Neuronal stem cell (in vitro differentiated cells): Measurements from ENCODE around the gene NAP1L1.

Experiments
- DNase-seq: peaks from one replicate; pipeline ENCODE4 v3.0.0-alpha.2; 2013; ENCODE audit warnings: low spot score
- H2AFZ ChIP-seq: one replicate; pipeline ENCODE4 v1.6.1; 2013; ENCODE audit warnings: mild to moderate bottlenecking, low read length, inconsistent platforms
- H2AK5ac ChIP-seq: 2 replicates; pipeline ENCODE4 v1.6.1; 2013; ENCODE audit warnings: low read depth, mild to moderate bottlenecking, inconsistent platforms, low read length, moderate library complexity, mixed read lengths
- H2BK120ac ChIP-seq: 2 replicates; pipeline ENCODE4 v1.6.1; 2013; ENCODE audit warnings: low read depth, mild to moderate bottlenecking, inconsistent platforms, low read length, moderate library complexity, mixed read lengths
- H2BK12ac ChIP-seq: one replicate; pipeline ENCODE4 v1.6.1; 2013; ENCODE audit warnings: low read length, inconsistent platforms
- H2BK15ac ChIP-seq: 2 replicates; pipeline ENCODE4 v1.6.1; 2013; ENCODE audit warnings: mild to moderate bottlenecking, low read length, inconsistent platforms, mixed read lengths
- H2BK5ac ChIP-seq: one replicate; pipeline ENCODE4 v1.6.1; 2013; ENCODE audit warnings: inconsistent platforms, mild to moderate bottlenecking, low read length, moderate library complexity
- H3K14ac ChIP-seq: one replicate; pipeline ENCODE4 v1.6.1; 2013; ENCODE audit warnings: low read length, inconsistent platforms
- H3K18ac ChIP-seq: 2 replicates; pipeline ENCODE4 v1.6.1; 2013; ENCODE audit warnings: low read length, inconsistent platforms
- H3K23ac ChIP-seq: 2 replicates; pipeline ENCODE4 v1.6.1; 2013; ENCODE audit warnings: low read depth, mild to moderate bottlenecking, mixed read lengths, low read length, inconsistent platforms; ENCODE audit not compliant: poor library complexity
- H3K27ac ChIP-seq: replicated peaks from 3 replicates; pipeline ENCODE4 v1.5.1; 2013; ENCODE audit warnings: low read length, inconsistent platforms
- H3K27me3 ChIP-seq, 3 experiments: 2 replicates each; pipeline ENCODE4 v1.6.1; 2013; ENCODE audit warnings: low read length in 3 of 3, mild to moderate bottlenecking in 2 of 3, inconsistent platforms in 1 of 3, low read depth in 1 of 3, mixed read lengths in 1 of 3, moderate library complexity in 1 of 3; ENCODE audit not compliant: control insufficient read depth in 3 of 3, insufficient read depth in 3 of 3
- H3K36me3 ChIP-seq, 2 donors: replicated peaks in 1 of 2; 2 replicates each; pipeline ENCODE4 v1.6.1; 2013; ENCODE audit warnings: low read length in 2 of 2; ENCODE audit not compliant: control insufficient read depth in 2 of 2, insufficient read depth in 2 of 2
- H3K4ac ChIP-seq: 2 replicates; pipeline ENCODE4 v1.6.1; 2013; ENCODE audit warnings: inconsistent platforms, mild to moderate bottlenecking, low read length, moderate library complexity
- H3K4me1 ChIP-seq, 2 donors: 1 replicate in 1 of 2; 2 replicates in 1 of 2; pipeline ENCODE4 v1.6.1; 2013; ENCODE audit warnings: low read length in 2 of 2, low read depth in 1 of 2; ENCODE audit not compliant: control insufficient read depth in 2 of 2, insufficient read depth in 1 of 2
- H3K4me2 ChIP-seq: one replicate; pipeline ENCODE4 v1.6.1; 2013; ENCODE audit warnings: mild to moderate bottlenecking, low read length, inconsistent platforms; ENCODE audit not compliant: insufficient read depth, poor library complexity, severe bottlenecking
- H3K4me3 ChIP-seq, 2 donors: 2 replicates each; pipeline ENCODE4 v1.5.1; 2013; ENCODE audit warnings: low read length in 2 of 2, mild to moderate bottlenecking in 2 of 2, inconsistent platforms in 1 of 2, moderate library complexity in 1 of 2
- H3K79me1 ChIP-seq: one replicate; pipeline ENCODE4 v1.6.1; 2013; ENCODE audit warnings: low read depth, mild to moderate bottlenecking, inconsistent platforms, low read length, moderate library complexity
- H3K9ac ChIP-seq: one replicate; pipeline ENCODE4 v1.6.1; 2013; ENCODE audit warnings: mild to moderate bottlenecking, low read depth, low read length, inconsistent platforms; ENCODE audit not compliant: poor library complexity
- H3K9me3 ChIP-seq, 2 donors: replicated peaks in 1 of 2; 2 replicates each; pipeline versions ENCODE3 to v1.6.1; 2013; ENCODE audit warnings: low read length in 2 of 2, mild to moderate bottlenecking in 2 of 2, inconsistent platforms in 1 of 2, low read depth in 1 of 2, mixed read lengths in 1 of 2, moderate library complexity in 1 of 2; ENCODE audit not compliant: control insufficient read depth in 2 of 2, insufficient read depth in 1 of 2
- H4K8ac ChIP-seq: one replicate; pipeline ENCODE4 v1.6.1; 2013; ENCODE audit warnings: low read depth, mild to moderate bottlenecking, inconsistent platforms, low read length, moderate library complexity
- H4K91ac ChIP-seq: one replicate; pipeline ENCODE4 v1.6.1; 2013; ENCODE audit warnings: low read length, low read depth, mild to moderate bottlenecking, inconsistent platforms; ENCODE audit not compliant: poor library complexity
- WGBS, 2 donors: extraction: QIAGEN DNeasy Blood & Tissue Kit; methylation state at CpG; one replicate each; pipeline ENCODE4 v1.1.7; 2013; ENCODE audit warnings: missing lambda C conversion rate in 2 of 2, mixed read lengths in 1 of 2; ENCODE audit not compliant: insufficient read length in 2 of 2, insufficient replicate concordance in 1 of 2; ENCODE audit errors: extremely low coverage in 2 of 2; 5-methylcytosine and 5-hydroxymethylcytosine counted together

Gene NAP1L1

DNA sequence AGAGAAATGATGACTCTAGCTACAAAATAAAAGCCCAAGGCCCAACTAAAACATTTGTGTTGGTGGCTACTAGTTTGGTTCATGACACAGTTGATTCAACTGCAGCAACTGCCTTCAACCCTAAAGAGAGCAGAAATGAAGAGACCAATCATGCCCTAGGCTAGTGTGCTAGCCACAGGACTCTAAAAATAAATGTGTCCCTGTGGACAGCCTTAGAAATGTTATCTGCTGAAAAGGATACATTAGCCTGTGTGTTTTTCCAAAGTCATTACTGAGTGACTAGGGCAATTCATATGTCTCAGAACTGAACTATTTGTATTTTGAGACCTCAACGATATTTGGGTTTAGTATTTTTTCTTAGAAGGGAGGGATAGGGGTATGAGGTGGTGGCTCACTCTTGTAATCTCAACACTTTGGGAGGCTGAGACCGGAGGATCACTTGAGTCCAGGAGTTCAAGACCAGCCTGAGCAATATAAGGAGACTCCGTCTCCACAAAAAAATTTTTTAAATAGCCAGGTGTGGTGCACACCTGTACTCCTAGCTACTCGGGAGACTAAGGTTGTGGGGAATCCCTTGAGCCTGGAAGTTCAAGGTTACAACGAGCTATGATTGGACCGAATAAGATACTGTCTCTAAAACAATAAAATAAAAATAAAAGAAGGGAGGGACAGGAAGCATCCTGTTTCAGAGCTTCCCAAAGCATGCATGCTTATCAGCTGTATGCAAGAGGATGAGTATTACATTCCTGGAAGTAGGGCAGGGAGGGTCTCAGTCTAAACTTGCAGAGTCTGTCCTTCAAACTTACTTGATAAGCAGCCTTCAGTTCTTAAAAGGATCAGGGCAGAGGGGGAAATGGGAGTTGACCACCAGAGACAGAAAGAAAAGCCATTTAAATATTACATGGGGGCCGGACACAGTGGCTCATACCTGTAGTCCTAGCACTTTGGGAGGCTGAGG, 29.6 kb upstream of the NAP1L1 start:
- no peak overlapping the region for H3K27ac ChIP-seq
- no peak for DNase-seq
- no CpG with 5 or more reads among the region's 7 CpGs for WGBS, 2 donors

DNA sequence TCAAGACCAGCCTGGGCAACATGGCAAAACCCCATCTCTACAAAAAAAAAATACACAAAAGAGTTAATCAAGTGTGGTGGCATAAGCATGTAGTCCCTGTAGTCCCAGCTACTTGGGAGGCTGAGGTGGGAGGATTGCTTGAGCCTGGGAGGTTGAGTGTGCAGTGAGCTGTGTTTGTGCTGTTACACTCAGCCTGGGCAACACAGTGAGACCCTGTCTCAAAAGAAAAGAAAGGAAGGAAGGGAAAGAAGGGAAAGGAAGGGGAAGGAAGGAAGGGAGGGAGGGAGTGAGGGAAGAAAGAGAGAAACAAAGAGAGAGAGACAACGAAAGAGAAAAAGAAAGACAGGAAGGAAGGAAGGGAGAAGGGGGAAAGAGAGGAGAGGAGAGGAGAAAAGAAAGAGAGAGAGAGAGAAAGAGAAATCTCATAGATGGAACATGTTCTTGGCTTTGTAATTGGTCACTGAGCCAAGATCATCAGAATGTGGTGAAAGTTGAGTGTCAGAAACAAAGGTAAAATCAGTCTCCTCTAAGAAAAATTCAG, 26.8 kb upstream of the NAP1L1 start:
- H3K23ac ChIP-seq: no peak overlapping the region
- H2AFZ ChIP-seq: no peak overlapping the region
- no peak overlapping the region for H2BK5ac ChIP-seq
- H4K8ac ChIP-seq: no peak overlapping the region
- no peak overlapping the region for H2BK12ac ChIP-seq
- H4K91ac ChIP-seq: no peak overlapping the region
- no peaks in the 10 kb centered on the region for H3K79me1 ChIP-seq
- no peaks in the 10 kb centered on the region for H3K36me3 ChIP-seq
- H3K18ac ChIP-seq: no peak overlapping the region
- no peak overlapping the region for H3K14ac ChIP-seq
- H3K4ac ChIP-seq: no peak overlapping the region
- H3K27ac ChIP-seq: no peak overlapping the region
- H2BK120ac ChIP-seq: no peak overlapping the region
- H3K27me3 ChIP-seq: no peaks in the 10 kb centered on the region
- no peaks in the 10 kb centered on the region for H3K4me1 ChIP-seq
- H3K4me3 ChIP-seq: no peak overlapping the region
- H3K4me2 ChIP-seq: no peak overlapping the region
- DNase-seq: no peak
- H2AK5ac ChIP-seq: no peak overlapping the region
- no peaks in the 10 kb centered on the region for H3K9me3 ChIP-seq
- no CpG with 5 or more reads among the region's 1 CpG for WGBS, 2 donors
- H2BK15ac ChIP-seq: no peak overlapping the region
- no peak overlapping the region for H3K9ac ChIP-seq

More for the DNA sequence above, 29.6 kb upstream of the NAP1L1 start:
- H3K79me1 ChIP-seq: no peaks in the 10 kb centered on the region
- no peaks in the 10 kb centered on the region for H3K27me3 ChIP-seq
- H2BK15ac ChIP-seq: no peak overlapping the region
- H3K4me1 ChIP-seq: no peaks in the 10 kb centered on the region
- no peak overlapping the region for H3K4me2 ChIP-seq
- no peak overlapping the region for H4K91ac ChIP-seq
- H3K23ac ChIP-seq: no peak overlapping the region
- no peak overlapping the region for H2AFZ ChIP-seq
- H3K14ac ChIP-seq: no peak overlapping the region
- no peak overlapping the region for H4K8ac ChIP-seq
- H3K4me3 ChIP-seq: no peak overlapping the region
- H3K9me3 ChIP-seq: no peaks in the 10 kb centered on the region
- H3K4ac ChIP-seq: no peak overlapping the region
- H3K9ac ChIP-seq: no peak overlapping the region
- H2BK5ac ChIP-seq: no peak overlapping the region
- no peak overlapping the region for H3K18ac ChIP-seq
- H2BK12ac ChIP-seq: no peak overlapping the region
- H2BK120ac ChIP-seq: no peak overlapping the region
- H3K36me3 ChIP-seq: no peaks in the 10 kb centered on the region
- H2AK5ac ChIP-seq: no peak overlapping the region

GRCh38 chr12:76109879-76110278, 25.4 kb upstream of the NAP1L1 start:
- Histone ChIP-seq H3K36me3 (no peaks in the 10 kb centered on the region), H3K23ac (no peak overlapping the region), H3K14ac (no peak overlapping the region), H3K9ac (no peak overlapping the region), H3K4me2 (no peak overlapping the region), H4K8ac (no peak overlapping the region), H3K27me3 (no peaks in the 10 kb centered on the region), H2AK5ac (no peak overlapping the region), H4K91ac (no peak overlapping the region), H2BK120ac (no peak overlapping the region), H2BK15ac (no peak overlapping the region), H3K79me1 (no peaks in the 10 kb centered on the region), H3K27ac (no peak overlapping the region), H3K4me1 (no peaks in the 10 kb centered on the region), H3K4ac (no peak overlapping the region), H2AFZ (no peak overlapping the region), H3K18ac (no peak overlapping the region), H3K4me3 (no peak overlapping the region), H2BK5ac (no peak overlapping the region), H2BK12ac (no peak overlapping the region), H3K9me3 (no peaks in the 10 kb centered on the region)
- no CpG with 5 or more reads among the region's 4 CpGs for WGBS, 2 donors
- no peak for DNase-seq

DNA sequence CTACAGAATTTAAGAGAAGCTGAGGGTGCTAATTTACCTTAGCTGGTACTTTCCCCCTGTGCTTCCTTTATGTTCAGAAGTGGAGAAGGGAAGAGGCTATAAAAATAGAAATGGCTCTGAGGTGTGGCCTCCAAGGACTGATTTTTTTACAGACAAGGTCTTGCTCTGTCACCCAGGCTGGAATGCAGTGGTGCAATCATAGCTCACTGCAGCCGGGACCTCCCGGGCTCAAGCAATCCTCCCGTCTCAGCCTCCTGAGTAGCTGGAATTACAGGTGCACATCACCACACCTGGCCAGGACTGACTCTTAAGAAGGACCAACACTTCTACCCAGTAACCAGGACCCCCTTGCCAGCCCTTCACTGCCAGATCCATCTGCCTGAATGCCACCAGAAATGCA, 23.9 kb upstream of the NAP1L1 start:
- no peak overlapping the region for H3K4me3 ChIP-seq
- no peak overlapping the region for H3K4me2 ChIP-seq
- H2BK15ac ChIP-seq: no peak overlapping the region
- H2AFZ ChIP-seq: no peak overlapping the region
- H3K23ac ChIP-seq: no peak overlapping the region
- H2BK5ac ChIP-seq: no peak overlapping the region
- no peak overlapping the region for H3K18ac ChIP-seq
- no peak overlapping the region for H4K91ac ChIP-seq
- DNase-seq: no peak
- no peak overlapping the region for H2AK5ac ChIP-seq
- no peaks in the 10 kb centered on the region for H3K9me3 ChIP-seq
- H3K27ac ChIP-seq: no peak overlapping the region
- no peaks in the 10 kb centered on the region for H3K79me1 ChIP-seq
- no CpG with 5 or more reads among the region's 3 CpGs for WGBS, 2 donors
- H3K27me3 ChIP-seq: no peaks in the 10 kb centered on the region
- H3K36me3 ChIP-seq: no peaks in the 10 kb centered on the region
- H3K14ac ChIP-seq: no peak overlapping the region
- no peaks in the 10 kb centered on the region for H3K4me1 ChIP-seq
- no peak overlapping the region for H3K4ac ChIP-seq
- no peak overlapping the region for H2BK120ac ChIP-seq
- H4K8ac ChIP-seq: no peak overlapping the region
- no peak overlapping the region for H3K9ac ChIP-seq
- no peak overlapping the region for H2BK12ac ChIP-seq
